ENCODE measurements around the gene ELOVL1. TPM values are rescaled to one million over a fixed set of nuclear protein-coding genes. Genes with fewer than 3 reads are reported as not detected.

The ELOVL1 gene
- total RNA-seq, 1 experiment from 2014 or later = 21.6 TPM

- no peak within 1 kb of the TSS for H3K18ac ChIP-seq (ENCODE audit: insufficient read length, low read depth, low read length)
- no peak within 1 kb of the TSS for H4K5ac ChIP-seq (ENCODE audit: insufficient read length, low read depth, low read length)
- H2BK120ac ChIP-seq (ENCODE audit: low read depth, low read length, poor library complexity, severe bottlenecking) = no peak within 1 kb of the TSS
- peaks cover 7% of the 10 kb centered on the region for H3K23me2 ChIP-seq (ENCODE audit: insufficient read length, low read depth, low read length, poor library complexity, severe bottlenecking)
- no peaks in the 10 kb centered on the region for H3K4me1 ChIP-seq (ENCODE audit: insufficient read depth, low read length)
- Mint-ChIP-seq H3K36me3 (ENCODE audit: insufficient read depth in 1 of 3, low read depth in 3 of 3) (peaks cover 5 to 35% (median 27%) of the 10 kb centered on the region in 3 experiments; a peak in 6 of 7 replicates), H3K27me3 (ENCODE audit: low read depth) (no peaks in the 10 kb centered on the region), H3K9me3 (no peaks in the 10 kb centered on the region; a peak in 1 of 5 replicates), H3K4me3 (peak within 1 kb of the TSS; percentile 100), H3K27ac (peak within 1 kb of the TSS; percentile 98 to 99 (median 99)), H3K4me1 (peaks cover 14 to 16% of the 10 kb centered on the region in 2 experiments)
- peak; percentile 98 for DNase-seq
- no peaks in the 10 kb centered on the region for H4K20me1 ChIP-seq (ENCODE audit: control insufficient read depth, insufficient read depth, insufficient read length)
- 0 out of 2 replicates have a peak within 1 kb of the TSS, but pooled peaks have one; percentile 9 for H3K14ac ChIP-seq (ENCODE audit: insufficient read depth, low read length)
- no peaks in the 10 kb centered on the region for H3K27me3 ChIP-seq (ENCODE audit: insufficient read depth, low read length)
- H3K56ac ChIP-seq (ENCODE audit: insufficient read length, low read depth, low read length) = no peak within 1 kb of the TSS
- H3K79me2 ChIP-seq (ENCODE audit: insufficient read depth, low read length) = peaks cover 1% of the 10 kb centered on the region; the same call in 1 of the 2 replicates
- no peak within 1 kb of the TSS for H3K23ac ChIP-seq (ENCODE audit: insufficient read length, low read depth, low read length)
- no peak for TF ChIP-seq CTCF (conservative IDR thresholded peaks at IDR 0.05)
- no CpG with 5 or more reads among the region's 65 CpGs for WGBS (ENCODE audit: extremely low coverage, insufficient read length, low lambda C conversion rate)
- H2BK5ac ChIP-seq (ENCODE audit: insufficient read length, low read length) = no peak within 1 kb of the TSS
- H4K8ac ChIP-seq (replicated peaks; ENCODE audit: insufficient read length, low read depth, low read length) = no peak within 1 kb of the TSS
- H4K91ac ChIP-seq (ENCODE audit: insufficient read length, low read depth, low read length) = no peak within 1 kb of the TSS
- no peak within 1 kb of the TSS for H2BK12ac ChIP-seq (ENCODE audit: insufficient read length, low read depth, low read length)
- H3K4me2 ChIP-seq (ENCODE audit: insufficient read depth, insufficient read length, low read length) = peak within 1 kb of the TSS; percentile 75
- no peak within 1 kb of the TSS for H3T11ph ChIP-seq (ENCODE audit: low read length)
- no peak within 1 kb of the TSS for H2AFZ ChIP-seq (ENCODE audit: low read length)
- no peak within 1 kb of the TSS for H2AK5ac ChIP-seq (ENCODE audit: insufficient read length, low read length)
- no peak within 1 kb of the TSS for H3K27ac ChIP-seq (ENCODE audit: insufficient read length, low read depth, low read length)
- no peak within 1 kb of the TSS for H3K4ac ChIP-seq (ENCODE audit: low read depth, low read length)
- H2BK20ac ChIP-seq (ENCODE audit: low read depth, low read length, poor library complexity, severe bottlenecking) = no peak within 1 kb of the TSS
- H3K79me1 ChIP-seq (ENCODE audit: insufficient read depth, low read depth, low read length, poor library complexity, severe bottlenecking) = peaks cover 2% of the 10 kb centered on the region
- no peaks in the 10 kb centered on the region for H3K9me3 ChIP-seq (ENCODE audit: control insufficient read depth, low read depth, low read length)
- H3K9ac ChIP-seq (ENCODE audit: extremely low read depth, insufficient read length, low read length) = peak within 1 kb of the TSS; percentile 66
- H2BK15ac ChIP-seq (ENCODE audit: low read depth, low read length) = no peak within 1 kb of the TSS
Observed at GRCh38 chr1:43389326-43390313, 21.8 kb upstream of the ELOVL1 start, which contains the start of the genes MED8 and SZT2. Gene MED8, minus strand, starts transcription at chr1:43389800. Its CDS starts 36 bp downstream, at chr1:43389764. Gene SZT2, plus strand, starts transcription at chr1:43389899. Its CDS starts 70 bp downstream, at chr1:43389969.
